Neuronal stem cell (in vitro differentiated cells): ENCODE measurements around the gene PCDHGA9.
A peak's percentile ranks its signal among the peaks of the same experiment; 100 is the strongest.

ENCODE experiments used
- DNase-seq: peaks from one replicate; pipeline ENCODE4 v3.0.0-alpha.2; 2013; ENCODE audit warnings: low spot score
- H2AFZ ChIP-seq: one replicate; pipeline ENCODE4 v1.6.1; 2013; ENCODE audit warnings: mild to moderate bottlenecking, low read length, inconsistent platforms
- H2AK5ac ChIP-seq: 2 replicates; pipeline ENCODE4 v1.6.1; 2013; ENCODE audit warnings: low read depth, mild to moderate bottlenecking, inconsistent platforms, low read length, moderate library complexity, mixed read lengths
- H2BK120ac ChIP-seq: 2 replicates; pipeline ENCODE4 v1.6.1; 2013; ENCODE audit warnings: low read depth, mild to moderate bottlenecking, inconsistent platforms, low read length, moderate library complexity, mixed read lengths
- H2BK12ac ChIP-seq: one replicate; pipeline ENCODE4 v1.6.1; 2013; ENCODE audit warnings: low read length, inconsistent platforms
- H2BK15ac ChIP-seq: 2 replicates; pipeline ENCODE4 v1.6.1; 2013; ENCODE audit warnings: mild to moderate bottlenecking, low read length, inconsistent platforms, mixed read lengths
- H2BK5ac ChIP-seq: one replicate; pipeline ENCODE4 v1.6.1; 2013; ENCODE audit warnings: inconsistent platforms, mild to moderate bottlenecking, low read length, moderate library complexity
- H3K14ac ChIP-seq: one replicate; pipeline ENCODE4 v1.6.1; 2013; ENCODE audit warnings: low read length, inconsistent platforms
- H3K18ac ChIP-seq: 2 replicates; pipeline ENCODE4 v1.6.1; 2013; ENCODE audit warnings: low read length, inconsistent platforms
- H3K23ac ChIP-seq: 2 replicates; pipeline ENCODE4 v1.6.1; 2013; ENCODE audit warnings: low read depth, mild to moderate bottlenecking, mixed read lengths, low read length, inconsistent platforms; ENCODE audit not compliant: poor library complexity
- H3K27ac ChIP-seq: replicated peaks from 3 replicates; pipeline ENCODE4 v1.5.1; 2013; ENCODE audit warnings: low read length, inconsistent platforms
- H3K27me3 ChIP-seq, 3 experiments: 2 replicates each; pipeline ENCODE4 v1.6.1; 2013; ENCODE audit warnings: low read length in 3 of 3, mild to moderate bottlenecking in 2 of 3, inconsistent platforms in 1 of 3, low read depth in 1 of 3, mixed read lengths in 1 of 3, moderate library complexity in 1 of 3; ENCODE audit not compliant: control insufficient read depth in 3 of 3, insufficient read depth in 3 of 3
- H3K36me3 ChIP-seq, 2 donors: replicated peaks in 1 of 2; 2 replicates each; pipeline ENCODE4 v1.6.1; 2013; ENCODE audit warnings: low read length in 2 of 2; ENCODE audit not compliant: control insufficient read depth in 2 of 2, insufficient read depth in 2 of 2
- H3K4ac ChIP-seq: 2 replicates; pipeline ENCODE4 v1.6.1; 2013; ENCODE audit warnings: inconsistent platforms, mild to moderate bottlenecking, low read length, moderate library complexity
- H3K4me1 ChIP-seq, 2 donors: 1 replicate in 1 of 2; 2 replicates in 1 of 2; pipeline ENCODE4 v1.6.1; 2013; ENCODE audit warnings: low read length in 2 of 2, low read depth in 1 of 2; ENCODE audit not compliant: control insufficient read depth in 2 of 2, insufficient read depth in 1 of 2
- H3K4me2 ChIP-seq: one replicate; pipeline ENCODE4 v1.6.1; 2013; ENCODE audit warnings: mild to moderate bottlenecking, low read length, inconsistent platforms; ENCODE audit not compliant: insufficient read depth, poor library complexity, severe bottlenecking
- H3K4me3 ChIP-seq, 2 donors: 2 replicates each; pipeline ENCODE4 v1.5.1; 2013; ENCODE audit warnings: low read length in 2 of 2, mild to moderate bottlenecking in 2 of 2, inconsistent platforms in 1 of 2, moderate library complexity in 1 of 2
- H3K79me1 ChIP-seq: one replicate; pipeline ENCODE4 v1.6.1; 2013; ENCODE audit warnings: low read depth, mild to moderate bottlenecking, inconsistent platforms, low read length, moderate library complexity
- H3K9ac ChIP-seq: one replicate; pipeline ENCODE4 v1.6.1; 2013; ENCODE audit warnings: mild to moderate bottlenecking, low read depth, low read length, inconsistent platforms; ENCODE audit not compliant: poor library complexity
- H3K9me3 ChIP-seq, 2 donors: replicated peaks in 1 of 2; 2 replicates each; pipeline versions ENCODE3 to v1.6.1; 2013; ENCODE audit warnings: low read length in 2 of 2, mild to moderate bottlenecking in 2 of 2, inconsistent platforms in 1 of 2, low read depth in 1 of 2, mixed read lengths in 1 of 2, moderate library complexity in 1 of 2; ENCODE audit not compliant: control insufficient read depth in 2 of 2, insufficient read depth in 1 of 2
- H4K8ac ChIP-seq: one replicate; pipeline ENCODE4 v1.6.1; 2013; ENCODE audit warnings: low read depth, mild to moderate bottlenecking, inconsistent platforms, low read length, moderate library complexity
- H4K91ac ChIP-seq: one replicate; pipeline ENCODE4 v1.6.1; 2013; ENCODE audit warnings: low read length, low read depth, mild to moderate bottlenecking, inconsistent platforms; ENCODE audit not compliant: poor library complexity
- WGBS, 2 donors: extraction: QIAGEN DNeasy Blood & Tissue Kit; methylation state at CpG; one replicate each; pipeline ENCODE4 v1.1.7; 2013; ENCODE audit warnings: missing lambda C conversion rate in 2 of 2, mixed read lengths in 1 of 2; ENCODE audit not compliant: insufficient read length in 2 of 2, insufficient replicate concordance in 1 of 2; ENCODE audit errors: extremely low coverage in 2 of 2; 5-methylcytosine and 5-hydroxymethylcytosine counted together

PCDHGA9 gene

GRCh38 chr5:141371572-141372475, 30.8 kb upstream of the PCDHGA9 start:
- H3K79me1 ChIP-seq: no peaks in the 10 kb centered on the region
- H4K8ac ChIP-seq: peak overlapping the region; percentile 65
- H3K27me3 ChIP-seq: no peaks in the 10 kb centered on the region
- H3K4me2 ChIP-seq: no peak overlapping the region
- H3K23ac ChIP-seq: peak overlapping the region; percentile 75
- no peaks in the 10 kb centered on the region for H3K4me1 ChIP-seq
- no peak for DNase-seq
- peaks cover 36 to 42% of the 10 kb centered on the region in 2 donors for H3K9me3 ChIP-seq
- no peak overlapping the region for H2BK5ac ChIP-seq
- no peak overlapping the region for H2AFZ ChIP-seq
- peaks cover 0 to 1% of the 10 kb centered on the region in 2 donors for H3K36me3 ChIP-seq
- no peak overlapping the region for H2BK15ac ChIP-seq
- no peak overlapping the region for H4K91ac ChIP-seq
- no CpG with 5 or more reads among the region's 69 CpGs for WGBS, 2 donors
- no peak overlapping the region for H3K18ac ChIP-seq
- H2BK120ac ChIP-seq: no peak overlapping the region
- H3K4ac ChIP-seq: peak overlapping the region; percentile 76
- no peak overlapping the region for H3K27ac ChIP-seq
- no peak overlapping the region for H2AK5ac ChIP-seq
- H3K14ac ChIP-seq: peak overlapping the region; percentile 56
- no peak overlapping the region for H2BK12ac ChIP-seq
- H3K9ac ChIP-seq: no peak overlapping the region
- peak overlapping the region in 1 of 2 donors; percentile 12 for H3K4me3 ChIP-seq

GRCh38 chr5:141373673-141374317, 28.8 kb upstream of the PCDHGA9 start, which contains the start of gene PCDHGA6:
PCDHGA6 (plus strand) TSS chr5:141373891; CDS start chr5:141374084, 193 bp downstream.
- no peak within 1 kb of the TSS for H3K18ac ChIP-seq
- H3K27me3 ChIP-seq: no peaks in the 10 kb centered on the region
- H3K4ac ChIP-seq: no peak within 1 kb of the TSS
- H2AFZ ChIP-seq: no peak within 1 kb of the TSS
- no CpG with 5 or more reads among the region's 27 CpGs for WGBS, 2 donors
- no peak within 1 kb of the TSS for H3K9ac ChIP-seq
- no peak for DNase-seq
- H4K91ac ChIP-seq: no peak within 1 kb of the TSS
- peak within 1 kb of the TSS; percentile 21 for H3K14ac ChIP-seq
- no peak within 1 kb of the TSS for H3K4me2 ChIP-seq
- no peak within 1 kb of the TSS for H2BK12ac ChIP-seq
- no peak within 1 kb of the TSS for H3K27ac ChIP-seq
- H3K36me3 ChIP-seq: peaks cover 0 to 1% of the 10 kb centered on the region in 2 donors
- no peaks in the 10 kb centered on the region for H3K79me1 ChIP-seq
- no peak within 1 kb of the TSS for H2BK5ac ChIP-seq
- H3K4me3 ChIP-seq: no peak within 1 kb of the TSS
- no peak within 1 kb of the TSS for H2BK120ac ChIP-seq
- no peak within 1 kb of the TSS for H2BK15ac ChIP-seq
- no peak within 1 kb of the TSS for H4K8ac ChIP-seq
- H3K4me1 ChIP-seq: no peaks in the 10 kb centered on the region
- no peak within 1 kb of the TSS for H2AK5ac ChIP-seq
- no peak within 1 kb of the TSS for H3K23ac ChIP-seq
- H3K9me3 ChIP-seq: peaks cover 39 to 42% of the 10 kb centered on the region in 2 donors

- Histone ChIP-seq H3K23ac (no peak overlapping the region), H3K4me3 (no peak overlapping the region), H2BK15ac (no peak overlapping the region), H2BK12ac (no peak overlapping the region), H2AK5ac (no peak overlapping the region), H3K9ac (no peak overlapping the region), H3K4me1 (no peaks in the 10 kb centered on the region), H4K91ac (no peak overlapping the region), H2AFZ (no peak overlapping the region), H3K79me1 (no peaks in the 10 kb centered on the region), H3K18ac (no peak overlapping the region), H3K4ac (no peak overlapping the region), H3K9me3 (peaks cover 39 to 42% of the 10 kb centered on the region in 2 donors), H3K14ac (no peak overlapping the region), H3K27me3 (no peaks in the 10 kb centered on the region), H2BK5ac (no peak overlapping the region), H3K4me2 (no peak overlapping the region), H3K36me3 (peaks cover 0 to 1% of the 10 kb centered on the region in 2 donors), H4K8ac (no peak overlapping the region), H2BK120ac (no peak overlapping the region), H3K27ac (no peak overlapping the region)
- DNase-seq: no peak
- WGBS, 2 donors: no CpG with 5 or more reads among the region's 14 CpGs
Observed at GRCh38 chr5:141374627-141375026, 28.0 kb upstream of the PCDHGA9 start.
